ENCODE data around the gene EGFL6. TPM values are rescaled to one million over a fixed set of nuclear protein-coding genes. Genes with fewer than 3 reads are reported as not detected.

Gene EGFL6
- total RNA-seq, 1 donor from 2014 or later, result not detected

DNA sequence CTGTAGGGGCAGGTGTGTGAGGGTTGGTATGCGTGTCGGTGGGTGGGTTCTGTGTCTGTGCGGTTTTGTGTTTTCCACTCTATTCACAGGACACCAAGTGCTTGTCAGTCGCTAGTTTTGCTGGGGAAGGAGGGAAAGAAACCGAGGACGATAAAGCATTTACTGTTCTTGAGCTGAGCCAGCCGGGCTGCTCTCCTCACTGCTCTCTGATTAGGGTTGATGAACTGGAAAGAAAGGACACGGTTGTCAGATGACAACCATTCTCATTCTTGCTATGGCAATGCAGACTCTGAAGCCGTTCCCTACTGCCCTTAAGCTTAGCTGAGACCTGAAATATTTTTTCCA, 832 bp downstream of the EGFL6 start:
- no peaks in the 10 kb centered on the region for H3K36me3 Mint-ChIP-seq (ENCODE audit: low read depth)
- intact Hi-C loops (cut with micrococcal nuclease), result no loop called here
- H3K27ac Mint-ChIP-seq, result no peak overlapping the region
- TF ChIP-seq CTCF (IDR thresholded peaks at IDR 0.05), result no peak
- no peaks in the 10 kb centered on the region for H3K9me3 Mint-ChIP-seq
- DNase-seq (no peak), ATAC-seq (ENCODE audit: low read depth) (no peak)
- peaks cover 2% of the 10 kb centered on the region for H3K4me1 Mint-ChIP-seq
- POLR2A ChIA-PET, result no interaction called here
- peaks cover 19% of the 10 kb centered on the region for H3K27me3 Mint-ChIP-seq
- no peak overlapping the region for H3K4me3 Mint-ChIP-seq
- CTCF ChIA-PET, result no interaction called here

GRCh38 chrX:13571136-13571535, 1.7 kb downstream of the EGFL6 start:
- Mint-ChIP-seq H3K27me3 (peaks cover 17% of the 10 kb centered on the region), H3K9me3 (no peaks in the 10 kb centered on the region), H3K4me3 (no peak overlapping the region), H3K27ac (no peak overlapping the region), H3K36me3 (ENCODE audit: low read depth) (no peaks in the 10 kb centered on the region), H3K4me1 (peaks cover 2% of the 10 kb centered on the region)
- intact Hi-C loops (cut with micrococcal nuclease), result no loop called here
- ATAC-seq (ENCODE audit: low read depth) (no peak), DNase-seq (no peak)
- no peak for TF ChIP-seq CTCF (IDR thresholded peaks at IDR 0.05)
- ChIA-PET POLR2A (no interaction called here), CTCF (no interaction called here)

- intact Hi-C loops (cut with micrococcal nuclease), result no loop called here
- ATAC-seq (ENCODE audit: low read depth) (no peak), DNase-seq (no peak)
- Mint-ChIP-seq H3K27me3 (peaks cover 5% of the 10 kb centered on the region), H3K4me1 (no peaks in the 10 kb centered on the region), H3K36me3 (ENCODE audit: low read depth) (no peaks in the 10 kb centered on the region), H3K27ac (no peak overlapping the region), H3K4me3 (no peak overlapping the region), H3K9me3 (no peaks in the 10 kb centered on the region)
- ChIA-PET CTCF (no interaction called here), POLR2A (no interaction called here)
- TF ChIP-seq CTCF (IDR thresholded peaks at IDR 0.05), result no peak
These were observed 5.2 kb downstream of the EGFL6 start for GRCh38 chrX:13574600-13574999.

DNA sequence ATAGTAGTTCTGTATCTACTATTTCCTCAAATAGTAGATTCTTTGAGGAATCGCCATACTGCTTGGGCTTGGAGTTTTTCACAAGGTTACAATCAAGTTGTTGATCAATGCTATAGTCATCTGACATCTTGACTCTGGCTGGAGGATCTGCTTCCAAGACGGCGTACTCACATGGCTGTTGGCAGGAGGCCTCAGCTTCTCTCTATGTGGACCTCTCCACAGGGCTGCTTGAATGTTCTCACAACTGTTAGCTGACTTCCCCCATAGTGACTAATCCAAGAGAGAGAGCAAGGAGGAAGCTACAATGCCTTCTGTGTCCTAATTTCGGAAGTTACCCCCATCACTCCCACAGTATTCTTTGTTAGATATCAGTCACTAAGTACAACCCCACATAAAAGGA, 10.3 kb downstream of the EGFL6 start:
- H3K4me3 Mint-ChIP-seq, result no peak overlapping the region
- DNase-seq (no peak), ATAC-seq (ENCODE audit: low read depth) (no peak)
- intact Hi-C loops (cut with micrococcal nuclease), result no loop called here
- H3K27ac Mint-ChIP-seq, result no peak overlapping the region
- no peak for TF ChIP-seq CTCF (IDR thresholded peaks at IDR 0.05)
- H3K9me3 Mint-ChIP-seq, result no peaks in the 10 kb centered on the region
- no peaks in the 10 kb centered on the region for H3K4me1 Mint-ChIP-seq
- POLR2A ChIA-PET, result no interaction called here
- CTCF ChIA-PET, result no interaction called here
- H3K27me3 Mint-ChIP-seq, result peaks cover 10% of the 10 kb centered on the region
- H3K36me3 Mint-ChIP-seq (ENCODE audit: low read depth), result no peaks in the 10 kb centered on the region

DNA sequence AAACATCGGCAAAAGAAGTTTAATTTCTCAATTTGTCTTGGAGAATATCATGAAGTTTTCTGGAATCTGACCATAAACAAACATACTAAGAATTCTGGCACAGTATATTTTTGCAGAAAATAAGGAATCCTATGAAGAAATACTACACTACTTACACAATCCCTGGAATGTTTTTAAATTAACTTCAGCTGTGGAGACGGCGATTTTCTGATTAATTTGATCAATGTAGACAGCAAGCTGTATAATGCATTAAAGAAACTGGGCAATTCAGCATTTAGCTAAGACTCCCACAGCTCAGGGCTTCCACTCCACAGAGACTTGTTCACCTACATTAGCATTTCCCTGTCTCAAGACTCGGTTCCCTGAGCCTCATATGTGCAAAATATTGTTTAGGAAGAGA, 12.2 kb downstream of the EGFL6 start:
- POLR2A ChIA-PET, result no interaction called here
- intact Hi-C loops (cut with micrococcal nuclease), result no loop called here
- H3K9me3 Mint-ChIP-seq, result peaks cover 2% of the 10 kb centered on the region
- peaks cover 12% of the 10 kb centered on the region for H3K27me3 Mint-ChIP-seq
- H3K4me1 Mint-ChIP-seq, result no peaks in the 10 kb centered on the region
- H3K27ac Mint-ChIP-seq, result no peak overlapping the region
- no peak for ATAC-seq (ENCODE audit: low read depth)
- H3K36me3 Mint-ChIP-seq (ENCODE audit: low read depth), result no peaks in the 10 kb centered on the region
- DNase-seq, result no peak
- CTCF ChIA-PET, result no interaction called here
- TF ChIP-seq CTCF (IDR thresholded peaks at IDR 0.05), result no peak
- no peak overlapping the region for H3K4me3 Mint-ChIP-seq

All from activated B cell treated with CpG ODN at 0.5 μM for 24 hours (primary cell).